Choroid plexus epithelial cell (primary cell): ENCODE results near the gene KIF6.

ENCODE experiments used
- DNase-seq: peaks from one replicate; pipeline ENCODE4 v3.0.0-alpha.2; 2010; ENCODE audit warnings: low read depth
- H3K4me3 ChIP-seq: 2 replicates; pipeline ENCODE4 v1.5.1; 2011; ENCODE audit warnings: low read depth, mild to moderate bottlenecking, control low read depth, low read length, moderate library complexity
- CTCF ChIP-seq: conservative IDR thresholded peaks from 2 replicates; pipeline ENCODE4 v1.5.1; 2011; ENCODE audit warnings: low read depth, mild to moderate bottlenecking, control low read depth, inconsistent platforms, low read length, moderate library complexity

KIF6 gene

GRCh38 chr6:39696986-39697788 lies 28.0 kb downstream of the KIF6 start:
- no peak for DNase-seq
- TF ChIP-seq CTCF: no peak
- H3K4me3 ChIP-seq: no peak overlapping the region

GRCh38 chr6:39695447-39695846 lies 29.8 kb downstream of the KIF6 start:
- no peak for TF ChIP-seq CTCF
- no peak for DNase-seq
- H3K4me3 ChIP-seq: no peak overlapping the region

- no peak for DNase-seq
- TF ChIP-seq CTCF: no peak
- H3K4me3 ChIP-seq: no peak overlapping the region
Observed at GRCh38 chr6:39693206-39693605, 32.0 kb downstream of the KIF6 start.

- TF ChIP-seq CTCF: no peak
- H3K4me3 ChIP-seq: no peak overlapping the region
- DNase-seq: peak; percentile 95
Observed at GRCh38 chr6:39688494-39688893, 36.7 kb downstream of the KIF6 start.

GRCh38 chr6:39686976-39687375 lies 38.2 kb downstream of the KIF6 start:
- DNase-seq: no peak
- no peak for TF ChIP-seq CTCF
- H3K4me3 ChIP-seq: no peak overlapping the region

GRCh38 chr6:39685938-39686337 lies 39.3 kb downstream of the KIF6 start:
- no peak for DNase-seq
- H3K4me3 ChIP-seq: no peak overlapping the region
- no peak for TF ChIP-seq CTCF

- no peak for TF ChIP-seq CTCF
Observed at GRCh38 chr6:39685489-39685826, 39.8 kb downstream of the KIF6 start.

More at GRCh38 chr6:39685489-39685826, 39.8 kb downstream of the KIF6 start:
- no peak for DNase-seq
- no peak overlapping the region for H3K4me3 ChIP-seq
